ENCODE data around the gene HBQ1. TPM values are rescaled to one million over a fixed set of nuclear protein-coding genes. Genes with fewer than 3 reads are reported as not detected.

HBQ1 gene
- total RNA-seq, 1 experiment from 2014 or later = not detected

GRCh38 chr16:189604-190186 is 9.4 kb downstream of the HBQ1 start:
- no peaks in the 10 kb centered on the region for H3F3A ChIP-seq (ENCODE audit: low read length, unreplicated experiment)
- H3K27me3 ChIP-seq (ENCODE audit: low read length) = no peaks in the 10 kb centered on the region
- H3K36me3 ChIP-seq (ENCODE audit: low read depth, low read length) = peaks cover 13% of the 10 kb centered on the region
- intact Hi-C loops (cut with micrococcal nuclease) = no loop called here
- H3K4me3 ChIP-seq (ENCODE audit: low read length) = no peak overlapping the region
- no peaks in the 10 kb centered on the region for H3K9me2 ChIP-seq (replicated peaks; ENCODE audit: low read length)
- no peak overlapping the region for H3K9ac ChIP-seq (ENCODE audit: low read length)
- no peak overlapping the region for H3K27ac ChIP-seq (ENCODE audit: low read length)
- no peaks in the 10 kb centered on the region for H3K9me3 ChIP-seq (ENCODE audit: low read length)
- DNase-seq = no peak
- ATAC-seq = no peak
- ChIA-PET POLR2A (ENCODE audit: unreplicated experiment) (no interaction called here), CTCF (no interaction called here)
- BruUV-seq (replicated peaks) = no TSS peak
- no peaks in the 10 kb centered on the region for H3K4me1 ChIP-seq (ENCODE audit: insufficient read depth, low read length)
- H3K4me2 ChIP-seq (ENCODE audit: low read length) = no peak overlapping the region
- no peak overlapping the region for H2AFZ ChIP-seq (ENCODE audit: low read length)
- no peaks in the 10 kb centered on the region for H4K20me1 ChIP-seq (ENCODE audit: low read length)
- TF ChIP-seq CTCF (conservative IDR thresholded peaks at IDR 0.05; ENCODE audit: low read depth, low read length) = no peak
- TF ChIP-seq EZH2phosphoT487 (IDR thresholded peaks at IDR 0.05; ENCODE audit: borderline replicate concordance, low read length) = no peak
- no peak for TF ChIP-seq EZH2 (IDR thresholded peaks at IDR 0.05; ENCODE audit: low read length, unreplicated experiment)
- no peaks in the 10 kb centered on the region for H3K79me2 ChIP-seq (ENCODE audit: low read length)

- H3K36me3 ChIP-seq (ENCODE audit: low read depth, low read length) = peaks cover 20% of the 10 kb centered on the region
- no peaks in the 10 kb centered on the region for H3K4me1 ChIP-seq (ENCODE audit: insufficient read depth, low read length)
- H3K27ac ChIP-seq (ENCODE audit: low read length) = no peak overlapping the region
- no peaks in the 10 kb centered on the region for H4K20me1 ChIP-seq (ENCODE audit: low read length)
- intact Hi-C loops (cut with micrococcal nuclease) = no loop called here
- no TSS peak for BruUV-seq (replicated peaks)
- no peak for ATAC-seq
- H2AFZ ChIP-seq (ENCODE audit: low read length) = no peak overlapping the region
- no peak overlapping the region for H3K4me2 ChIP-seq (ENCODE audit: low read length)
- ChIA-PET CTCF (interaction anchor here (0.5 kb wide), 1 partner anchor 33 kb away, joined by 3 read pairs; no protein-coding TSS in a partner anchor), POLR2A (ENCODE audit: unreplicated experiment) (no interaction called here)
- TF ChIP-seq EZH2phosphoT487 (IDR thresholded peaks at IDR 0.05; ENCODE audit: borderline replicate concordance, low read length) = no peak
- TF ChIP-seq EZH2 (IDR thresholded peaks at IDR 0.05; ENCODE audit: low read length, unreplicated experiment) = no peak
- no peak for TF ChIP-seq CTCF (conservative IDR thresholded peaks at IDR 0.05; ENCODE audit: low read depth, low read length)
- H3K79me2 ChIP-seq (ENCODE audit: low read length) = no peaks in the 10 kb centered on the region
- H3K9ac ChIP-seq (ENCODE audit: low read length) = no peak overlapping the region
- H3K27me3 ChIP-seq (ENCODE audit: low read length) = no peaks in the 10 kb centered on the region
- H3F3A ChIP-seq (ENCODE audit: low read length, unreplicated experiment) = no peaks in the 10 kb centered on the region
- H3K4me3 ChIP-seq (ENCODE audit: low read length) = no peak overlapping the region
- DNase-seq = no peak
- no peaks in the 10 kb centered on the region for H3K9me2 ChIP-seq (replicated peaks; ENCODE audit: low read length)
- H3K9me3 ChIP-seq (ENCODE audit: low read length) = no peaks in the 10 kb centered on the region
Observed at GRCh38 chr16:191831-192230, 11.6 kb downstream of the HBQ1 start.

- Histone ChIP-seq H2AFZ (ENCODE audit: low read length) (no peak overlapping the region), H3F3A (ENCODE audit: low read length, unreplicated experiment) (no peaks in the 10 kb centered on the region), H3K27me3 (ENCODE audit: low read length) (no peaks in the 10 kb centered on the region), H3K36me3 (ENCODE audit: low read depth, low read length) (peaks cover 19% of the 10 kb centered on the region), H3K79me2 (ENCODE audit: low read length) (no peaks in the 10 kb centered on the region), H4K20me1 (ENCODE audit: low read length) (no peaks in the 10 kb centered on the region), H3K9ac (ENCODE audit: low read length) (no peak overlapping the region), H3K4me1 (ENCODE audit: insufficient read depth, low read length) (no peaks in the 10 kb centered on the region), H3K4me3 (ENCODE audit: low read length) (no peak overlapping the region), H3K4me2 (ENCODE audit: low read length) (no peak overlapping the region), H3K9me2 (replicated peaks; ENCODE audit: low read length) (no peaks in the 10 kb centered on the region), H3K27ac (ENCODE audit: low read length) (no peak overlapping the region), H3K9me3 (ENCODE audit: low read length) (no peaks in the 10 kb centered on the region)
- intact Hi-C loops (cut with micrococcal nuclease) = no loop called here
- ATAC-seq (no peak), DNase-seq (no peak)
- ChIA-PET POLR2A (ENCODE audit: unreplicated experiment) (no interaction called here), CTCF (no interaction called here)
- TF ChIP-seq EZH2 (IDR thresholded peaks at IDR 0.05; ENCODE audit: low read length, unreplicated experiment) = no peak
- no peak for TF ChIP-seq EZH2phosphoT487 (IDR thresholded peaks at IDR 0.05; ENCODE audit: borderline replicate concordance, low read length)
- TF ChIP-seq CTCF (conservative IDR thresholded peaks at IDR 0.05; ENCODE audit: low read depth, low read length) = no peak
- BruUV-seq (replicated peaks) = no TSS peak
Observed at GRCh38 chr16:192686-193085, 12.4 kb downstream of the HBQ1 start.
